H7 (cell line): ENCODE data around the gene GABPB1. TPM values are rescaled to one million over a fixed set of nuclear protein-coding genes. Genes with fewer than 3 reads are reported as not detected.

ENCODE experiments used
- DNase-seq: peaks from one replicate; pipeline ENCODE4 v3.0.0; 2012
- H3K27me3 ChIP-seq: 2 replicates; pipeline ENCODE4 v1.6.0; 2011; ENCODE audit warnings: mild to moderate bottlenecking, low read length; ENCODE audit not compliant: control insufficient read depth, insufficient read depth
- H3K36me3 ChIP-seq: replicated peaks from 2 replicates; pipeline ENCODE4 v1.5.1; 2011; ENCODE audit warnings: low read length; ENCODE audit not compliant: control insufficient read depth, insufficient read depth
- H3K4me3 ChIP-seq: 2 replicates; pipeline ENCODE4 v1.5.1; 2011; ENCODE audit warnings: low read depth, mild to moderate bottlenecking, control low read depth, low read length, moderate library complexity; ENCODE audit not compliant: insufficient read depth
- total RNA-seq: library from RNA; depleted of rRNA; stranded (reverse); fragments of >200 nt; shearing (Covaris generic); gene quantifications from 2 replicates; pipeline ENCODE4 v1.2.3, GENCODE V29; 2014

The GABPB1 gene
- total RNA-seq, 1 experiment from 2014 or later: 43.0 TPM

DNA sequence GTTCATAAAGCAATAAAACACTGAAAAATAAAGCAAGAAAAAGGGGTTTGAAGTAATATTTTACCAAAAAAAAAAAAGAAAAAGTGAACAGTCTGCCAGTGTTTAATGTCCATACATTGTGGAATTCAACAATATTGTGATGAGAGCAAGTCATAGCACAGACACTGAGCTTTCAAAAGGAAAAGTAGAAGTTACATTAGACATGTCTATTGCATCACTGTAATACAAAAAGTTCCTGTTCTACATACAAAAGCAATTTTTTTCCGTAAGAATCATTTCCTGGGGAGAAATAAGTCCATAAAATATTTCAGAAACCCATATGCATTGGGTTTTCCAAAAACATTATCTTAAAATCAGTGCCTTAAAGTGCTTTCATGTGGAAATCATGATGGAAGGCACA lies 77.6 kb downstream of the GABPB1 start:
- no peak overlapping the region for H3K4me3 ChIP-seq
- no peaks in the 10 kb centered on the region for H3K36me3 ChIP-seq
- no peaks in the 10 kb centered on the region for H3K27me3 ChIP-seq
- no peak for DNase-seq

GRCh38 chr15:50275908-50276307 lies 79.1 kb downstream of the GABPB1 start:
- DNase-seq: no peak
- no peaks in the 10 kb centered on the region for H3K36me3 ChIP-seq

DNA sequence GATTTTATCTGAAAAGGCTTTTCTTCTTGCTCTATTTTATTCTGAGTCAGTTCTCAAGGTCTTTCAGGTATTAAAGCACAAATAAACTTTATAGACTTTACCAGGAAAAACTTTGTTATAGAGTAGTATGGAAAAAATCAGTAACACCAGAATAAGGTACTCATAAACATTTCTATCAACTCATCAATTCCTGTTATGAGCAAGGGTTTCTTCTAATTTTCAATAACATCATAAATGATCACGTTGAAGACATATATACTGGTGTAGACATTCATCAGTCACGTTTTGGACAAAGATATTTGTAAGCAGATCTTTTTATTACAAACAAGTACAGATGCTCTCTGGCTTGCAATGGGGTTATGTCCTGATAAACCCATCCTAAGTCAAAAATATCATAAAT lies 79.9 kb downstream of the GABPB1 start:
- no peak overlapping the region for H3K4me3 ChIP-seq
- no peak for DNase-seq
- no peaks in the 10 kb centered on the region for H3K36me3 ChIP-seq
- no peaks in the 10 kb centered on the region for H3K27me3 ChIP-seq

More at GRCh38 chr15:50275908-50276307, 79.1 kb downstream of the GABPB1 start:
- H3K27me3 ChIP-seq: no peaks in the 10 kb centered on the region
- H3K4me3 ChIP-seq: no peak overlapping the region

GRCh38 chr15:50267577-50267976 lies 87.4 kb downstream of the GABPB1 start:
- Histone ChIP-seq H3K36me3 (no peaks in the 10 kb centered on the region), H3K27me3 (no peaks in the 10 kb centered on the region), H3K4me3 (no peak overlapping the region)
- DNase-seq: no peak

GRCh38 chr15:50265620-50266019 lies 89.4 kb downstream of the GABPB1 start, which contains the start of gene HDC:
Gene HDC, minus strand, starts transcription at chr15:50265726. Its CDS starts 103 bp downstream, at chr15:50265623.
- Histone ChIP-seq H3K36me3 (no peaks in the 10 kb centered on the region), H3K27me3 (no peaks in the 10 kb centered on the region), H3K4me3 (no peak within 1 kb of the TSS)
- peak; percentile 44 for DNase-seq

- DNase-seq: no peak
- no peak overlapping the region for H3K4me3 ChIP-seq
- no peaks in the 10 kb centered on the region for H3K27me3 ChIP-seq
- H3K36me3 ChIP-seq: no peaks in the 10 kb centered on the region
These were observed 92.5 kb downstream of the GABPB1 start for GRCh38 chr15:50262533-50262932.

DNA sequence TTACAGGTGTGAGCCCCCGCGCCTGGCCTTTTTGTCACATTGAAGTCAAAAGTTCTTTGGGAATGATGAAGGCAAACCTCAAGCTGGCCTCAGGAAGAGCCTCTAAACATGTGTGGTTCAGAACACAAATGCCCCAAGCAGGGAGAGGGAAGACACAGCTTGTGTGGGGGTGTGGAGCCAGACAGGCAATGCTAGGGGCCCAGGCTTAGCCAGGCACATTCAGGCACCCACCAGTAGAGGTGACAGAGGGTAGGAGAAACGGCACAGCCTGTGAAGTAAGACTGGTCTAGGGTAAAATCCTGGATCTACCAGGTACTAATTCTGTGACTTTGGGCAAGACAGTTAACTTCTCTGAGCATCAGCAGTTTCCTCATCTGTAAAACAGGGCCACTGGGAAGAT lies 93.0 kb downstream of the GABPB1 start:
- no peaks in the 10 kb centered on the region for H3K27me3 ChIP-seq
- DNase-seq: peak; percentile 54
- H3K36me3 ChIP-seq: no peaks in the 10 kb centered on the region
- no peak overlapping the region for H3K4me3 ChIP-seq

DNA sequence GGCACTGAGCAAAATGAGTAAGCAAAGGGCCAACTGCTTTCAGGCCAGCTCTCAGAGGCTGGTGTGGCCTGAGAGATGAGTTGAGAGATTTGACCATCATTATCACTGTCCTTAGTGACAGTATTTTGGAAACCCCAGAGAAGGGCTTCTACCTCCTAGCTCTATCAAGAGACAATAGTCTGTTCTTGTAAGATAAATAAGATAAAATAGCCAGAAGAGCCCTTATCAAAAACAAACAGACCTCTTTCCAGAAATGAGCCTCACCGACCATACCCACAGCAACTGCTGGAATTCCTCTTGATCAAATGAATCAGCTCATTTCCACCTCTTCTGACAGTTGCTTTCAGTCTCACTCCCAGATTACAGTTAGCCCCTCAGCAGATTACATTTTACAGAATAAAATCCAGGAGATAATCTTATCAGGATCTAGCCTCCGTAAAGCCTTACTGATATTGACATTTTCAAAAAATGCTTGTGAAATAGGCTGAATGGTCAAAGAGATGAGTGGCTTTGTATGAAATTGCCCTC lies 94.0 kb downstream of the GABPB1 start:
- Histone ChIP-seq H3K36me3 (no peaks in the 10 kb centered on the region), H3K27me3 (no peaks in the 10 kb centered on the region), H3K4me3 (no peak overlapping the region)
- DNase-seq: no peak

DNA sequence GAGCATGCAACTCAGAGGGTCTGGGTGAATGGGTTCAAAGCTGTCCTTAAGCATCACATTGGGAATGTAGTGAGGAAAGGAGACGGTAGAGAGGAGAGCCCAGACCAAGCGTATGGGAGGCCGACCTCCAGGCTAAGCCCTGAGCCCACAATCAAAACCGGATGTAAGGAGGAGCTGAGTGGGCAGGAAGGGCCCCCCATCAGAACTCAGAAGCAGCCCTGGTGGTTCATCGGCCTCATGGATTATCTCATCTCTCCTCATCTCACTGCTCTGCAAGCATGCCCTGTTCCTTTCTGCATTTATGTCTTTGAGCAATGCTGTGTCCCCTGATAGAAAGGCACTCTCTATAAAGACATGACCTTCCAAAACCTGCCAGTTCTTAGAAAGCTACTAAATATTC lies 95.7 kb downstream of the GABPB1 start:
- DNase-seq: no peak
- no peaks in the 10 kb centered on the region for H3K27me3 ChIP-seq
- H3K36me3 ChIP-seq: no peaks in the 10 kb centered on the region
- no peak overlapping the region for H3K4me3 ChIP-seq

GRCh38 chr15:50257924-50258323 lies 97.1 kb downstream of the GABPB1 start:
- Histone ChIP-seq H3K27me3 (no peaks in the 10 kb centered on the region), H3K36me3 (no peaks in the 10 kb centered on the region), H3K4me3 (no peak overlapping the region)
- DNase-seq: no peak

DNA sequence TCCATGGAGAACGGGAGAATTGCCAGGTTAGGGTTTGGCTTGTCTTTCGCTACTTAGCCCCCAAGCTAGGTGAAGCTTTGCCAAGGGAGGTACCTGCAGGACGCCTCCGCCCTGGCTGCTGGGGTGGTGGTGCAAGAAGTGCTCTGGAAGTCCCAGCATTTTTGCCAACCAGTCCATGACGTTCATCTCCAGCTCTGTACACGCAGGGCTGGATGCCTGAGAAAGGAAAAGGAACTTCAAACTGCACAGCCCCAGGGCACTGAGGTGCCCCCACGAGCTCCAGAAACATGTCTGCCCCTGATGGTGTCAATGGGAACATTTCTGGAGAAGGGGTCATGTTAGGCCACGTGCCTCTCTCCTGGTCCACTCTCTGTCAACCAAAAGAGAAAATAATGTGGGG lies 97.7 kb downstream of the GABPB1 start:
- no peak overlapping the region for H3K4me3 ChIP-seq
- DNase-seq: no peak
- H3K36me3 ChIP-seq: no peaks in the 10 kb centered on the region
- H3K27me3 ChIP-seq: no peaks in the 10 kb centered on the region

GRCh38 chr15:50256188-50257041 lies 98.6 kb downstream of the GABPB1 start:
- Histone ChIP-seq H3K36me3 (no peaks in the 10 kb centered on the region), H3K27me3 (no peaks in the 10 kb centered on the region), H3K4me3 (no peak overlapping the region)
- no peak for DNase-seq

DNA sequence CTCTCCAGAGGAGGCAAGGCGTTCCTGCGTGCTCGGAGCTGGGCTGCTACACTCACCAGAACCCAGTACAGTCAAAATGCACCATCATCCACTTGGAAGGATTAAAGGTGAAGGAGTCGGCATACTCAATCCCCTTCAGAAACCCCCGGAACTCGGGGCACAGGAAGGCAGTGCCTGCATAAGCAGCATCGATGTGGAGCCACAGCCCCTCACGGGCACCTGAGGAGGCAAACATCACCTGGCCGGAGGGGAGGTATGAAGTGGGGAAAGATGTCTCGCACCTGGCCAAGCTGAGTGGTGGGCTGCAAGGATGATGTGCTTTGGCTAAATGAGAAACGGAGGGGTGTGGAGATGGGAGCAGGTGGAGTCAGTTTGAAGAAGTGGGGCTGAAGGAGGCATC lies 102.4 kb downstream of the GABPB1 start:
- Histone ChIP-seq H3K4me3 (no peak overlapping the region), H3K27me3 (no peaks in the 10 kb centered on the region), H3K36me3 (no peaks in the 10 kb centered on the region)
- no peak for DNase-seq

DNA sequence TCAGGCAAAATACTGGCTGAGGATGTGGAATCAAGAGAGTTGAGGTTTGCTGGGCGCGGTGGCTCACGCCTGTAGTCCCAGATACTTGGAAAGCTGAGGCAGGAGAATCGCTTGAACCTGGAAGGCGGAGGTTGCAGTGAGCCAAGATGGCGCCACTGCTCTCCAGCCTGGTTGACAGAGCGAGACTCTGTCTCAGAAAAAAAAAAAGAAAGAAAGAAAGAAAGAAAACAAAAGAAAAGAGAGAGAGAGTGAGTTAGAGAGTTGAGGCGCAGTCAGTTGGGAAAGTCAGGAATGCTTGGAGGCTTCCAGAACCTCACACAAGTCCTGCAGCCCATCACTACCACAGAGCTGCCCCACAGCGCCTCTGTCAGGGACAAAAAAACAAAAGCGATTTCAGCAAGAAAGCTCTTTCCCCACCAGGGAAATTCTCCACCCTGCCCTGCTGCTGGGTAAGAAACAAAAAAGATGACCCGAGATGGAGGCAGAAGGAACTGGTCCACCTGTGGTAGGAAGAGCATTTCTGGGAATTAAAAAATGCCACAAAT lies 103.3 kb downstream of the GABPB1 start:
- Histone ChIP-seq H3K4me3 (no peak overlapping the region), H3K27me3 (no peaks in the 10 kb centered on the region), H3K36me3 (no peaks in the 10 kb centered on the region)
- DNase-seq: no peak

- H3K4me3 ChIP-seq: no peak overlapping the region
- DNase-seq: no peak
- H3K27me3 ChIP-seq: no peaks in the 10 kb centered on the region
These were observed 104.1 kb downstream of the GABPB1 start for GRCh38 chr15:50250760-50251394.

More at GRCh38 chr15:50250760-50251394, 104.1 kb downstream of the GABPB1 start:
- no peaks in the 10 kb centered on the region for H3K36me3 ChIP-seq
